ENCODE data around the gene MYH15.

DNA sequence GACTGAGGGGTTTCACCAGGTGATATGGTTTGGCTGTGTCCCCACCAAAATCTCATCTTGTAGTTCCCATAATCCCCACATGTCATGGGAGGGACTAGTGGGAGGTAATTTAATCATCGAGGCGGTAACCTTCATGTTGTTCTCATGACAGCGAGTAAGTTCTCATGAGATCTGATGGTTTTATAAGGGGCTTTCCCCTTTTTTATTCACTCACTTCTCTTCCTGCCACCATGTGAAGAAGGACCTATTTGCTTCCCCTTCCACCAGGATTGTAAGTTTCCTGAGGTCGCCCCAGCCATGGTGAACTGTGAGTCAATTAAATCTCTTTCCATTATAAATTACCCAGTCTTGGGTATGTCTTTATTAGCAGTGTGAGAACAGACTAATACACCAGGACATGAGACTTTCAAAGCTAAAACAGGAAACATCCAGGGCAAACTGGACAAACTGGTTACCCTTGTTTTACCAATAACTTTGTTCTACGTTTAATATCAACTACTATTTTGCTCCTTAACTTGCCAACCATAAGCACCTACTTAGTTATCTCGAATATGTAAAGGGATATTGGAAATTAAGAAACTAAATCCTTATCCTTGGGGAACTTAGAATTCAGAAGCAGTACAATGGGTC, 98.2 kb downstream of the MYH15 start:
- TF ChIP-seq POLR2AphosphoS5 (IDR thresholded peaks at IDR 0.05): no peak
- TF ChIP-seq, protein P1, sequence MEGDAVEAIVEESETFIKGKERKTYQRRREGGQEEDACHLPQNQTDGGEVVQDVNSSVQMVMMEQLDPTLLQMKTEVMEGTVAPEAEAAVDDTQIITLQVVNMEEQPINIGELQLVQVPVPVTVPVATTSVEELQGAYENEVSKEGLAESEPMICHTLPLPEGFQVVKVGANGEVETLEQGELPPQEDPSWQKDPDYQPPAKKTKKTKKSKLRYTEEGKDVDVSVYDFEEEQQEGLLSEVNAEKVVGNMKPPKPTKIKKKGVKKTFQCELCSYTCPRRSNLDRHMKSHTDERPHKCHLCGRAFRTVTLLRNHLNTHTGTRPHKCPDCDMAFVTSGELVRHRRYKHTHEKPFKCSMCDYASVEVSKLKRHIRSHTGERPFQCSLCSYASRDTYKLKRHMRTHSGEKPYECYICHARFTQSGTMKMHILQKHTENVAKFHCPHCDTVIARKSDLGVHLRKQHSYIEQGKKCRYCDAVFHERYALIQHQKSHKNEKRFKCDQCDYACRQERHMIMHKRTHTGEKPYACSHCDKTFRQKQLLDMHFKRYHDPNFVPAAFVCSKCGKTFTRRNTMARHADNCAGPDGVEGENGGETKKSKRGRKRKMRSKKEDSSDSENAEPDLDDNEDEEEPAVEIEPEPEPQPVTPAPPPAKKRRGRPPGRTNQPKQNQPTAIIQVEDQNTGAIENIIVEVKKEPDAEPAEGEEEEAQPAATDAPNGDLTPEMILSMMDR (IDR thresholded peaks at IDR 0.05): no peak
- TF ChIP-seq POLR2A (IDR thresholded peaks at IDR 0.05): no peak
- TF ChIP-seq EP300 (IDR thresholded peaks at IDR 0.05): no peak

All from upper lobe of left lung (tissue), 4 donors.